ENCODE data around the gene FBP2. TPM values are rescaled to one million over a fixed set of nuclear protein-coding genes. Genes with fewer than 3 reads are reported as not detected.

The FBP2 gene
- total and polyA plus RNA-seq, 2 of the 8 experiments (the other 6 are each of a cell fraction or from before 2014, with no cell fraction given), result not detected

DNA sequence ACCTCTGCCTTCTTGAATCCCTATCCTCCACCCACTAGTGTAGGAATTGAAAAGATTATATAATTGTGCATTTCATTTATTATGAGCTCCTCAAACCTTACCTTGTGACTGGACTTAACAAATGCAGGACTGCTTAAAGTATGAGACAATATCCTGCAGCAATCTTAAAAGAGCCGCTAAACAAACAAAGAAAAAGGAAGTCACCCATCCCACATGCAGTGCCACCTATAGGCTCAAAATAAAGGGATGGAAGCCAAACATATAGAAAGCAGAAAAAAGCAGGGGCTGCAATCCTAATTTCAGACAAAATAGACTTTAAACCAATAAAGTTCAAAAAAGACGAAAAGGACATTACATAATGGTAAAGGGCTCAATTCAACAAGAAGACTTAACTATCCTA, 30.1 kb downstream of the FBP2 start:
- Histone ChIP-seq H3K4me3 (ENCODE audit: extremely low read depth in 1 of 4, insufficient read depth in 2 of 4, low read depth in 3 of 4, low read length in 4 of 4) (no peak overlapping the region), H3K36me3 (ENCODE audit: control insufficient read depth in 2 of 4, insufficient read depth in 4 of 4, low read length in 3 of 4) (peaks cover 2 to 8% (median 8%) of the 10 kb centered on the region in 4 experiments; a peak in 4 of 8 replicates), H2AFZ (ENCODE audit: low read length) (no peak overlapping the region), H4K8ac (ENCODE audit: extremely low read depth, insufficient read depth, low read length) (no peak overlapping the region), H3K4me2 (ENCODE audit: insufficient read depth in 1 of 2, low read depth in 2 of 2, low read length in 2 of 2) (no peak overlapping the region), H4K20me1 (replicated peaks in 1 of 2; ENCODE audit: control insufficient read depth in 1 of 2, insufficient read depth in 2 of 2, low read length in 2 of 2) (no peaks in the 10 kb centered on the region), H3K4ac (replicated peaks; ENCODE audit: insufficient read length, low read depth, low read length) (no peak overlapping the region), H3K79me1 (ENCODE audit: low read depth, low read length) (no peaks in the 10 kb centered on the region), H2BK5ac (ENCODE audit: low read depth, low read length) (peak overlapping the region; percentile 66; the same call in 1 of the 2 replicates), H2BK12ac (ENCODE audit: low read depth, low read length) (no peak overlapping the region), H2AK5ac (ENCODE audit: low read depth, low read length) (no peak overlapping the region), H4K5ac (ENCODE audit: insufficient read length, low read depth, low read length) (no peak overlapping the region), H3K79me2 (ENCODE audit: control insufficient read depth in 1 of 2, insufficient read depth in 2 of 2, low read length in 2 of 2) (peaks cover 0 to 1% of the 10 kb centered on the region in 2 experiments; a peak in 1 of 4 replicates), H4K91ac (replicated peaks; ENCODE audit: insufficient read length, low read length) (no peak overlapping the region), H3K9me3 (ENCODE audit: insufficient read depth in 2 of 2, low read depth in 1 of 2, low read length in 1 of 2) (no peaks in the 10 kb centered on the region), H3K27me3 (replicated peaks in 1 of 4; ENCODE audit: control insufficient read depth in 3 of 4, extremely low read depth in 1 of 4, insufficient read depth in 3 of 4, low read length in 3 of 4) (no peaks in the 10 kb centered on the region), H3K4me1 (replicated peaks in 1 of 4; ENCODE audit: control insufficient read depth in 3 of 4, insufficient read depth in 4 of 4, low read length in 3 of 4) (no peaks in the 10 kb centered on the region), H2BK120ac (replicated peaks; ENCODE audit: low read depth, low read length) (no peak overlapping the region), H2BK15ac (ENCODE audit: low read length) (no peak overlapping the region), H3K27ac (ENCODE audit: low read depth, low read length) (no peak overlapping the region), H3K18ac (ENCODE audit: extremely low read depth, low read length) (no peak overlapping the region), H3K56ac (replicated peaks; ENCODE audit: insufficient read length, low read depth, low read length) (no peak overlapping the region), H3K23me2 (ENCODE audit: low read depth, low read length) (no peaks in the 10 kb centered on the region), H3K23ac (ENCODE audit: insufficient read length) (no peak overlapping the region), H2BK20ac (ENCODE audit: low read length) (no peak overlapping the region), H3K9ac (replicated peaks in 1 of 4; ENCODE audit: extremely low read depth in 1 of 4, low read depth in 3 of 4, low read length in 3 of 4) (no peak overlapping the region), H3K14ac (ENCODE audit: insufficient read length) (no peak overlapping the region)
- TF ChIP-seq GTF2F1 (IDR thresholded peaks at IDR 0.05; ENCODE audit: borderline replicate concordance, low read depth, low read length), result no peak
- TF ChIP-seq HDAC6 (IDR thresholded peaks at IDR 0.05; ENCODE audit: low read depth, low read length), result no peak
- DNase-seq (ENCODE audit: low read depth in 1 of 2, low spot score in 2 of 2), result no peak
- CTCF ChIA-PET (ENCODE audit: partially characterized antibody), result interaction anchor here (1.5 to 1.7 kb wide), 2 partner anchors 9 to 62 kb away, joined by 4 to 5 read pairs; no protein-coding TSS in a partner anchor
- no peak for FAIRE-seq
- POLR2A ChIA-PET (ENCODE audit: partially characterized antibody), result interaction anchor here (1.2 kb wide), 1 partner anchor 9 kb away, joined by 6 read pairs; the partner anchor contains the start of gene PCAT7
- 68% methylated on average over 2 of the region's 2 CpGs; no CpG with 5 or more reads in 1 of the 2 experiments for WGBS, 2 experiments (ENCODE audit: extremely low coverage in 1 of 2, insufficient coverage in 1 of 2, insufficient read length in 1 of 2, insufficient replicate concordance in 2 of 2, low coverage in 1 of 2, low lambda C conversion rate in 2 of 2, missing lambda C conversion rate in 1 of 2)

All from H1 (cell line).